Activated T-helper 1 cell treated with anti-CD3 and anti-CD28 coated beads, Interleukin-12 subunit alpha, Interleukin-12 subunit beta, Interleukin-2, Interleukin-4 antibody, amounts not matched to agents 30 ng/mL and 10 ng/mL and 1 ng/mL, durations not matched to agents 14 hours and 24 hours and 36 hours (primary cell): ENCODE measurements around the gene TNRC18. TPM values are rescaled to one million over a fixed set of nuclear protein-coding genes. Genes with fewer than 3 reads are reported as not detected.
A peak's percentile ranks its signal among the peaks of the same experiment; 100 is the strongest.
"Not testable (repeated sequence)": the region's sequence is repeated elsewhere in the genome, so short reads cannot be mapped to it uniquely, and the experiment has no call there.

Experiments
- DNase-seq: peaks from one replicate; pipeline ENCODE4 v3.0.0; 2021; ENCODE audit warnings: low spot score
- H3K27ac Mint-ChIP-seq: one replicate; pipeline ENCODE4 v1.8.0; 2021; ENCODE audit warnings: mild to moderate bottlenecking, mixed read lengths
- H3K27me3 Mint-ChIP-seq: one replicate; pipeline ENCODE4 v1.8.0; 2022; ENCODE audit warnings: mild to moderate bottlenecking, moderate library complexity, mixed read lengths; ENCODE audit not compliant: insufficient read depth
- H3K36me3 Mint-ChIP-seq: one replicate; pipeline ENCODE4 v1.8.0; 2021; ENCODE audit warnings: low read depth, mixed read lengths
- H3K4me1 Mint-ChIP-seq: one replicate; pipeline ENCODE4 v1.8.0; 2021; ENCODE audit warnings: low read depth, mixed read lengths
- H3K4me3 Mint-ChIP-seq: one replicate; pipeline ENCODE4 v1.8.0; 2021; ENCODE audit warnings: mild to moderate bottlenecking, moderate library complexity, mixed read lengths
- H3K9me3 Mint-ChIP-seq: one replicate; pipeline ENCODE4 v1.8.0; 2021; ENCODE audit warnings: mixed read lengths
- intact Hi-C: fragments of 100-400 bp; cut with micrococcal nuclease; formaldehyde crosslinking; loops from one replicate; pipeline ENCODE4 v1.15.1; 2024
- total RNA-seq: library from RNA; stranded (reverse); gene quantifications from 2 replicates; pipeline ENCODE4 v1.2.3, GENCODE V29; 2022

TNRC18 gene, protein sequence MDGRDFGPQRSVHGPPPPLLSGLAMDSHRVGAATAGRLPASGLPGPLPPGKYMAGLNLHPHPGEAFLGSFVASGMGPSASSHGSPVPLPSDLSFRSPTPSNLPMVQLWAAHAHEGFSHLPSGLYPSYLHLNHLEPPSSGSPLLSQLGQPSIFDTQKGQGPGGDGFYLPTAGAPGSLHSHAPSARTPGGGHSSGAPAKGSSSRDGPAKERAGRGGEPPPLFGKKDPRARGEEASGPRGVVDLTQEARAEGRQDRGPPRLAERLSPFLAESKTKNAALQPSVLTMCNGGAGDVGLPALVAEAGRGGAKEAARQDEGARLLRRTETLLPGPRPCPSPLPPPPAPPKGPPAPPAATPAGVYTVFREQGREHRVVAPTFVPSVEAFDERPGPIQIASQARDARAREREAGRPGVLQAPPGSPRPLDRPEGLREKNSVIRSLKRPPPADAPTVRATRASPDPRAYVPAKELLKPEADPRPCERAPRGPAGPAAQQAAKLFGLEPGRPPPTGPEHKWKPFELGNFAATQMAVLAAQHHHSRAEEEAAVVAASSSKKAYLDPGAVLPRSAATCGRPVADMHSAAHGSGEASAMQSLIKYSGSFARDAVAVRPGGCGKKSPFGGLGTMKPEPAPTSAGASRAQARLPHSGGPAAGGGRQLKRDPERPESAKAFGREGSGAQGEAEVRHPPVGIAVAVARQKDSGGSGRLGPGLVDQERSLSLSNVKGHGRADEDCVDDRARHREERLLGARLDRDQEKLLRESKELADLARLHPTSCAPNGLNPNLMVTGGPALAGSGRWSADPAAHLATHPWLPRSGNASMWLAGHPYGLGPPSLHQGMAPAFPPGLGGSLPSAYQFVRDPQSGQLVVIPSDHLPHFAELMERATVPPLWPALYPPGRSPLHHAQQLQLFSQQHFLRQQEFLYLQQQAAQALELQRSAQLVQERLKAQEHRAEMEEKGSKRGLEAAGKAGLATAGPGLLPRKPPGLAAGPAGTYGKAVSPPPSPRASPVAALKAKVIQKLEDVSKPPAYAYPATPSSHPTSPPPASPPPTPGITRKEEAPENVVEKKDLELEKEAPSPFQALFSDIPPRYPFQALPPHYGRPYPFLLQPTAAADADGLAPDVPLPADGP (N-terminal part only)
- total RNA-seq = 42.4 and 48.7 TPM in 2 replicates

DNA sequence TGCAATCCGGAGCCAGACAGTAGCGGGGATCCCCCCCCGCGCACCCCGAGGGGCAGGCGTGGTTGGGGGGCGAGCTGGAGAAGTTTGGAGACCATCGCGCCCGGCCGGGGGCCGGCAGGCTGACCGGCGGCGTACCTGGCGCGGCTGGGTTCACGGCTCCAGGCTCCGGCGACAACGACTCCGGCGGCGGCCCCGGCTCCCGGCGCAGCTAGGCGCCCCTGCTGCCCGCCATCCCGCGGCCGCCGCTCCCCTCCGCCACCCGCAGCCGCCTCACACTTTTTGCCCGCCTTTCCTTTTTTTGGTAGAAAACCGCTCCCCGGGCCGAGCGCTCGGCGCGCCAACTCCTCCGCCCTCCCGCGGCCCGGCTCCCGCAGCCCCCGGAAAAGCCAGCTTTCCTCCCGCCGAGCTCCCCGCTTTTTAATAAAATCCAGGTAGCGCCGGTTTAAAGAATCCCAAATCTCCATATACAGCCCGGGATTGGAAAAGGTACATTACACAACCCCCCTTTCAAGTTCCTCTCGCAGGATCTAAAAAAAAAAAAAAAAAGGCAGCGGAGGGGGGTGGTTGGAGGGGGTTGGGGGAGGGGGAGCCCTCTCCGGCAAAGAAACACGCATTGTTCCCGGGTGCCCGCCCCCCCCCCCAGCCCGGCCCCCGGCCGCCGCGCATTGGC is at the start of gene TNRC18:
Gene TNRC18, minus strand, starts transcription at position 529 of the 670 bp plus-strand sequence. CDS start 2,588 bp downstream, outside the sequence.
- Mint-ChIP-seq H3K4me1 (peaks cover 17% of the 10 kb centered on the region), H3K9me3 (no peaks in the 10 kb centered on the region), H3K36me3 (no peaks in the 10 kb centered on the region), H3K27ac (peak within 1 kb of the TSS; percentile 81), H3K4me3 (peak within 1 kb of the TSS; percentile 79), H3K27me3 (peaks cover 48% of the 10 kb centered on the region)
- no peak for DNase-seq
- intact Hi-C loops = loop anchor here (2.0 to 5.0 kb wide), 5 partner anchors 27 to 376 kb away; partner anchors contain the start of gene RBAK

DNA sequence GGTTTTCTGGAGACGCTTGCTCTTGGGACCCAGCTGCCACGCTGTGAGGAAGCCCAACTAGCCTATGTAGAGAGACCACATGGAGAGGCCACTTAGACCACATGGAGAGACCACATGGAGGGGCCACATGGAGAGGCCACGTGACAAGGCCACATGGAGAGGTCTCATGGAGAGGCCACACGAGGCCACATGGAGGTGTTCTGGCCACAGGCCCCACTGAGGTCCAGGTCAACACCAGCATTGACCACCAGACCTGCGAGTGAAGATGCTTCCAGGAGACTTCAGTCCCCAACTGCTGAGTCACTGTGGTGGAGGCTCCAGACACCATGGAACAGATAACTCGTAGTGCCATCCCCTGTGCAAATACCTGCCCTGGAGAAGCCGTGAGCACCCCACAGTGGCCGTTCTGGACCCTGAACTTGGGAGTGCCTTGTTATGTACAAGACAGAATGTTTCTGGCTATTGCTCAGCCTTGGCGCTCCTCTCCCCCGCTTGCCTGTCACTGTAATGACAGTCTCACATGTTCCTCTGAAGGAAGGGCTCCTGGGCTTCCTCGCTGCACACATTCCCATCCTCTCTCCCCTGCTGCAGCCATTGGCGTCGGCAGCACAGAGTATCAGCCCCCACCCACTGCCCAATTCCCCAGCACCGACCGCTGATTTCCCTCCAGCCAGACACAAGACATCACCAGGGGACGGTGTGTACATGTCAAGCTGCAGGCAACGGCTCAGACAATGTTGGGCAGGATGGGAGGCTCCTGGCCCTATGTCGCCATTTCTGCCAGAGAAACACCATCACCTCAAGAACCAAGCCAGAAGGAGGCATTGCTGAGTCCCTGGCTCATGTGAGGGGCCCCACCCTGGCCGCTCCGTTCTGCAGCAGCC is 49.0 kb upstream of the TNRC18 start:
- H3K4me3 Mint-ChIP-seq = no peak overlapping the region
- H3K27me3 Mint-ChIP-seq = no peaks in the 10 kb centered on the region
- no peaks in the 10 kb centered on the region for H3K36me3 Mint-ChIP-seq
- no peaks in the 10 kb centered on the region for H3K9me3 Mint-ChIP-seq
- intact Hi-C loops = no loop called here
- H3K4me1 Mint-ChIP-seq = no peaks in the 10 kb centered on the region
- H3K27ac Mint-ChIP-seq = no peak overlapping the region
- no peak for DNase-seq

- H3K4me1 Mint-ChIP-seq, H3K27ac Mint-ChIP-seq, intact Hi-C loops, H3K36me3 Mint-ChIP-seq, DNase-seq, H3K27me3 Mint-ChIP-seq, H3K4me3 Mint-ChIP-seq, H3K9me3 Mint-ChIP-seq: not testable (repeated sequence)
Observed at GRCh38 chr7:5471623-5472022, 48.0 kb upstream of the TNRC18 start.

GRCh38 chr7:5470816-5471215 is 47.2 kb upstream of the TNRC18 start:
- H3K36me3 Mint-ChIP-seq = no peaks in the 10 kb centered on the region

GRCh38 chr7:5470167-5470532 is 46.5 kb upstream of the TNRC18 start:
- H3K36me3 Mint-ChIP-seq = no peaks in the 10 kb centered on the region
- H3K9me3 Mint-ChIP-seq = no peaks in the 10 kb centered on the region
- no peak overlapping the region for H3K4me3 Mint-ChIP-seq
- intact Hi-C loops = no loop called here
- H3K27ac Mint-ChIP-seq = no peak overlapping the region
- DNase-seq = no peak
- H3K27me3 Mint-ChIP-seq = no peaks in the 10 kb centered on the region
- H3K4me1 Mint-ChIP-seq = no peaks in the 10 kb centered on the region

More at GRCh38 chr7:5470816-5471215, 47.2 kb upstream of the TNRC18 start:
- no peak overlapping the region for H3K4me3 Mint-ChIP-seq
- H3K27me3 Mint-ChIP-seq = no peaks in the 10 kb centered on the region
- intact Hi-C loops = no loop called here
- DNase-seq = no peak
- H3K4me1 Mint-ChIP-seq = no peaks in the 10 kb centered on the region
- no peak overlapping the region for H3K27ac Mint-ChIP-seq
- H3K9me3 Mint-ChIP-seq = no peaks in the 10 kb centered on the region

GRCh38 chr7:5469375-5470166 is 45.9 kb upstream of the TNRC18 start:
- no peak overlapping the region for H3K4me3 Mint-ChIP-seq
- H3K4me1 Mint-ChIP-seq = no peaks in the 10 kb centered on the region
- no peak for DNase-seq
- H3K36me3 Mint-ChIP-seq = no peaks in the 10 kb centered on the region
- H3K27me3 Mint-ChIP-seq = no peaks in the 10 kb centered on the region
- intact Hi-C loops = no loop called here
- no peaks in the 10 kb centered on the region for H3K9me3 Mint-ChIP-seq
- H3K27ac Mint-ChIP-seq = no peak overlapping the region

DNA sequence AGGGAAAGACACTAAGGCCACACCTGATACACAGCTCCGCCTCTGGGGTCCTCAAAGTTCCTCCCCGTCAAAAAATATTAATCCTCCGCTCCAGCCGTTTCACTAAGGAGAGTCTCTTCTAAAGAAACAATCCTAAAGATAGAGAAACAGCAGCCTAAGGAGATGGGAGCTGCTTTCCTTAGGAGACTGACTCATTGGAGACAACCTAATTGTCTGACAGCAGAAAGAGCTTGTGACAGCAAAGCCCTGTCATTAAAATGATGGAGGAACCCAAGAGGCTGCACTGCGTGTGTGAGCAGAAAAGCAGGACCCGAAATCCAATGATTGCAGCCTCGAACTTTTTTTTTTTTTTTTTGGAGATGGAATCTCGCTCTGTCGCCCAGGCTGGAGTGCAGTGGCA is 44.0 kb upstream of the TNRC18 start:
- H3K36me3 Mint-ChIP-seq = no peaks in the 10 kb centered on the region
- no peak for DNase-seq
- H3K27ac Mint-ChIP-seq = no peak overlapping the region
- no peaks in the 10 kb centered on the region for H3K4me1 Mint-ChIP-seq
- H3K27me3 Mint-ChIP-seq = no peaks in the 10 kb centered on the region
- intact Hi-C loops = no loop called here
- H3K4me3 Mint-ChIP-seq = no peak overlapping the region
- no peaks in the 10 kb centered on the region for H3K9me3 Mint-ChIP-seq

- intact Hi-C loops = no loop called here
Observed at GRCh38 chr7:5466551-5466950, 42.9 kb upstream of the TNRC18 start.

GRCh38 chr7:5463031-5463430 is 39.4 kb upstream of the TNRC18 start:
- H3K9me3 Mint-ChIP-seq = no peaks in the 10 kb centered on the region
- intact Hi-C loops = no loop called here
- H3K4me1 Mint-ChIP-seq = no peaks in the 10 kb centered on the region
- H3K27ac Mint-ChIP-seq = no peak overlapping the region
- no peaks in the 10 kb centered on the region for H3K27me3 Mint-ChIP-seq
- no peaks in the 10 kb centered on the region for H3K36me3 Mint-ChIP-seq
- no peak overlapping the region for H3K4me3 Mint-ChIP-seq
- no peak for DNase-seq

More at GRCh38 chr7:5466551-5466950, 42.9 kb upstream of the TNRC18 start:
- Mint-ChIP-seq H3K27me3 (no peaks in the 10 kb centered on the region), H3K36me3 (no peaks in the 10 kb centered on the region), H3K4me3 (no peak overlapping the region), H3K9me3 (no peaks in the 10 kb centered on the region), H3K4me1 (no peaks in the 10 kb centered on the region), H3K27ac (no peak overlapping the region)
- DNase-seq = no peak

DNA sequence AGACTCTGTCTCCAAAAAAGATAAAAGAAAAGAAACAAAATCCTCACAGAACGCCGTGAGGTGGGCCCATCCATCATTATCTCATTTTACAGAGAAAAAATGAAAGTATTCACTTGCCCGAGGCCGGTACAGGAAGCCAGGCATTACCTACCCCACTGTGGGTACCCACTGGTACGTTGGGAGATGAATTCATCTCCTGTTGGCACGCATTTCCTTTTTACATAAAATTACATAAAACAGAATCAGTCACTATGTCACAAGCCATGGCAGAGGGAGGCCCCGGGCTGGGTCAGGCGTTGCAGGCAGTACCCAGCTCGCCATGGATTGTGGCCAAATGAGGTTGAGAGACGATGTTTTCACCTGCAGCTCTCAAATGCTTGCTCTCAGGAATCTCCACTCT is 38.6 kb upstream of the TNRC18 start:
- intact Hi-C loops = no loop called here
- no peaks in the 10 kb centered on the region for H3K4me1 Mint-ChIP-seq
- no peak overlapping the region for H3K27ac Mint-ChIP-seq
- no peaks in the 10 kb centered on the region for H3K27me3 Mint-ChIP-seq
- DNase-seq = no peak
- H3K36me3 Mint-ChIP-seq = no peaks in the 10 kb centered on the region
- H3K9me3 Mint-ChIP-seq = no peaks in the 10 kb centered on the region
- no peak overlapping the region for H3K4me3 Mint-ChIP-seq

DNA sequence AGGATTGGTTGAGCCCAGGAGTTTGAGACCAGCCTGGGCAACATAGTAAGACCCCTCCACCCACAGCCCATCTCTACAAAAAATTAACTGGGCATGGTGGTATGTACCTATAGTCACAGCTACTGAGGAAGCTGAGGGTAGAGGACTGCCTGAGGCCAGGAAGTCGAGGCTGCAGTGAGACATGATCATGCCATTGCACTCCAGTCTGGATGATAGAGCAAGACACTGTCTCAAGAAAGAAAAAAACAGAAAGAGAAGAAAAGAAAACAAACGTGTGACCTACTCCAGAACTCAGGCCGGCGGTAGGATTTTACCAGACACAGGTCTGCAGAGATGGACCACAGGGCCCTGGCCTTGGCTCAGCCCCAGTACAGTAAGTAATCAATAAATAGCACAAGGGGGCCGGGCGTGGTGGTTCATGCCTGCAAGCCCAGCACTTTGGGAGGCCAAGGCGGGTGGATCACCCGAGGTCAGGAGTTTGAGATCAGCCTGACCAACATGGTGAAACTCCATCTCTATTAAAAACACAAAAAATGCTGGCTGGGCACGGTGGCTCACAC is 35.4 kb upstream of the TNRC18 start:
- Mint-ChIP-seq H3K4me1 (no peaks in the 10 kb centered on the region), H3K27me3 (peaks cover 5% of the 10 kb centered on the region), H3K4me3 (no peak overlapping the region), H3K36me3 (no peaks in the 10 kb centered on the region), H3K9me3 (no peaks in the 10 kb centered on the region), H3K27ac (no peak overlapping the region)
- no peak for DNase-seq
- intact Hi-C loops = no loop called here
